HG03520 (cell line): Measurements from ENCODE around the gene TFPI.

ENCODE experiments used
- ATAC-seq: cut with Tn5 transposase; IDR thresholded peaks from one replicate; pipeline ENCODE4 v1.9.1; 2021; ENCODE audit warnings: mild to moderate bottlenecking, moderate library complexity; ENCODE audit not compliant: unreplicated experiment

The TFPI gene

DNA sequence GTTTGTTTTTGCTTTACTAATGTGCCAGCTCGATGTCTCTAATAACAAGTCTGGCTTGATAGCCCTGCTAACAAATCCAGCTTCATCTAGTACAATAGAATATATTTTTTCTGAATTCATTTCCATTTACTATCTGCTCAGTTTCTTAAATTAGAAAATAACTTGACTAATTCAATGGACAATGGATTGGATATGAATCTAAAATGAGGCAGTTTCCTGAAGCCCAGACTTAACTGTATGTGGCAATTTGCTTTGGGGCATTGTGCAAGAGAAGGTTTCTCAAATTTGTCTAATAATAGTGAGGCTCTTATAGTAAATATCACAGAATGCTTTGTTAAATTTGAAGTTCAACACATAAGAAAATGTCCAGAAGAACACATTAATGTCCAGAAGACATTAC is 132.0 kb downstream of the TFPI start:
- no peak for ATAC-seq

DNA sequence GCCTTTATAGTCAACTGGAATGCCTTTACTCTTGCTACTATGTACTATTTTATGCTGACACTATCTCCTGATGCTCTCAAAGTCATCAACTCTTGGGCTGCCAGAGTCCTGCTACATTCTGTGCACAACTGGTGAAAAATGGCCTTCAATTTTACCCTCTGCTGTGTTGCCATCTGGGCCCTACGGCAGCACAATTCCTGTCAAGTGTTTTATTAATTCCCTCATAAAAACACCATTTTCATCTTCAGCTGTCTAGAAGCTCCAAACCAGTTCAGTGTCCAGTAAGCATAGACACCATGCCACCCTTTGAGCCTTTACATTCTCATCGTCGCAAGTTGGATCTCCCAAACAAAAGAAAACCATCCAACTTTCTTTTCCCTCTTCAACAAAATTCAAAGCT is 132.7 kb downstream of the TFPI start:
- ATAC-seq: no peak

DNA sequence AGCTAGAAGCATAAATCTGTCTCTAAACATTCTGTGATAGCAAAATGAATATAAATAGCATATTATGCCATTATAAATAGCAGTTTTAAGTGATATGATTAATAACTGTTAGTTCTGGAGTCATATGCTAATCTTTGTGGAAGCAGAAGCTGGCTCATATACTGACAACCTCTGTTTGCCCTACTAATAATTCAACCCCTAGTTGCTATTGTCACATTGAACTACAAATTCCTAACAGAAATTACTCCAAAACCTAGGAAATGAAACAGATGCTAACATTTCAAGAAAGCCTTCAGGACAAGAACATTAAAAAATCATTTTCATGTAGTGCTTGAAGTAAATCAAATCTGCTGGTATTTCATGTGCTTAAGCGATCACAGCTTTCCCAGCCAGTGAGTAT is 134.4 kb downstream of the TFPI start:
- ATAC-seq: no peak

DNA sequence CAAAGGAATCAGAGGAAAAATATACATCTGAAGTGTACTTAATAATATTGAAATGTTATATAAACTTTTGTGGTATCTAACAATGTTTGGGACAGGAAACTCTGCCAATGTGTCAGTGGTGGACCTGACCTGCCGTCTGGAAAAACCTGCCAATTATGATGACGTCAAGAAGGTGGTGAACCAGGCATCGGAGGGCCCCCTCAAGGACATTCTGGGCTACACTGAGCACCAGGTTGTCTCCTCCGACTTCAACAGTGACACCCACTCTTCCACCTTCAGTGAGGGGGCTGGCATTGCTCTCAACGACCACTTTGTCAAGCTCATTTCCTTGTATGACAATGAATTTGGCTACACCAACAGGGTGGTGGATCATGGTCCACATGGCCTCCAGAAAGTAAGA is 138.8 kb downstream of the TFPI start:
- no peak for ATAC-seq
